GM21737 (cell line): ENCODE results near the gene PAGE5.

ENCODE experiments used
- ATAC-seq: cut with Tn5 transposase; IDR thresholded peaks from one replicate; pipeline ENCODE4 v1.9.1; 2021; ENCODE audit warnings: mild to moderate bottlenecking, moderate library complexity; ENCODE audit not compliant: unreplicated experiment

Gene PAGE5, protein sequence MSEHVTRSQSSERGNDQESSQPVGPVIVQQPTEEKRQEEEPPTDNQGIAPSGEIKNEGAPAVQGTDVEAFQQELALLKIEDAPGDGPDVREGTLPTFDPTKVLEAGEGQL

DNA sequence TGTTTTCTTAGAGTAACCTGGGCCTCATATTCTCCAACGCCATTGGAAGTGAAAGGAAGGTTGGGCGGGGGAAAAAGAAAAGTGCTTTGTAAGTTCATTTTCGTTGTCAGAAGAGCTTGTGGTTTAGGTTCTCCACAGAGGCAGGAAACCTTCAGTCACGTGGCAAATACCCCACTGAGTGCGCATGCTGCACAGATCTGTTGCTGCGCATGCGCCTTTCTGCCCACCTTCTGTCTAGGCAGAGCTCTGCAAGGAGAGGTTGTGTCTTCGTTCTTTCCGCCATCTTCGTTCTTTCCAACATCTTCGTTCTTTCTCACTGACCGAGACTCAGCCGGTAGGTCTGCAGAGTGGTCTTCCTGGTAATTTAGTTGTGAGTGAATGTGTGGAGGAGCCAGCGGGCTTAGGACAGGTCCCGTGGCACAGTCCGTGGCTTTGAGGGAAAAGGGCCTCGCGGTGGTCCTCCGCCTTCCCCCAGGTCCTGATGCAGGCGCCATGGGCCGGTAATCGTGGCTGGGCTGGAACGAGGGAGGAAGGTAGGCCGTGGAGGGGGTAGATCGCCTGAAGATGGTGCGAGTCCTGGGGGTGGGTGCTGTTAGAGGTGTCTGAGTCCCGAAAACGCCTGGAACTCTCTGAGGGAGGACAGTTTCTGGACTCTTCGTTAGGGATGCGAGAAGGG, at the start of gene PAGE5:
TSS of gene PAGE5 (plus strand) at position 228 of the 676 bp plus-strand sequence. CDS start 1,037 bp downstream, outside the sequence.
- no peak for ATAC-seq

DNA sequence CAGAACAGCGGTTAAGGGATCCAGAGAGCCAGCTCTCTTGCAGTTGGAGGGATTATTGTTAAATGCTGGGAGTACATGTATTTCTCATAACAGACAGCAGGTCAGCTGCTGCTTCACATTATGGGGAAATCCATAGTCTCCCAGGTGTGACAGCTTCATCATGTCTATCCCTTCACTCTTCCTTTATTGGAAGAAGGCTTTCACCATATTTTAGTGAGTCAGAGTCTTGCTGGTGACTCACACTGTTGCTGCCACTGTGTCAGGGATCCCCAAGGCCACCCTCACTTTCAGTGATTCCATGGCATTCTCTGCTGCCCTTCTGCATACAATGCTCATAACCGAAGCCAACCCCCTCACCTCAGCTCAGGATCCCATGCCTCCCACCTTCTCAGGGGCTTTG, 32.9 kb upstream of the PAGE5 start:
- no peak for ATAC-seq

GRCh38 chrX:55196688-55197087, 23.5 kb upstream of the PAGE5 start:
- no peak for ATAC-seq

DNA sequence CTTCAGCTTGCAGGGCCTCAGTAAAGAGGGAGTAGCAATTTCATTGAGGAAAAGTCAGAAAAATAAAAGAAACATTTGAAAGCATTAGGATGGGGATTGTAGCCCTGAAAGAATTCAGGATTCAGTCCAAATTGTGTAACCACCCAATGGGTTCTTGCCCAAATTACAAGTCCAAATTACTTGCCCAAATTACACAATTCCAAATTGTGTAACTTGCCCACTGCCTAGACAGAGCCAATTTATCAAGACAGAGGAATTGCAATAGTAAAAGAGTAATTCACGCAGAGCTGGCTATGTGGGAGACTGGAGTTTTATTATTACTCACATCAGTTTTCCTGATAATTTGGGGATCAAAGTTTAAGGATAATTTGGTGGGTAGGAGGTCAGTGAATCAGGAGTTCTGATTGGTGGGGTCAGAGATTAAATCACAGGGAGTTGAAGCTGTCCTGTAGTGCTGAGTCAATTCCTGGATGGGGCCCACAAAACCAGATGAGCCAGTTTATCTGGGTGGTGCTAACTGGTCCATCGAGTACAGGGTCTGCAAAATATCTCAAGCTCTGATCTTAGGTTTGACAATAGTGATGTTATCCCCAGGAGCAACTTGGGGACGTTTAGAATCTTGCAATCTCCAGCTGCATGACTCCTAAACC, 18.1 kb upstream of the PAGE5 start:
- no peak for ATAC-seq

- ATAC-seq: no peak
Observed at GRCh38 chrX:55206162-55206941, 13.8 kb upstream of the PAGE5 start.

GRCh38 chrX:55210931-55211677, 9.0 kb upstream of the PAGE5 start:
- ATAC-seq: no peak

DNA sequence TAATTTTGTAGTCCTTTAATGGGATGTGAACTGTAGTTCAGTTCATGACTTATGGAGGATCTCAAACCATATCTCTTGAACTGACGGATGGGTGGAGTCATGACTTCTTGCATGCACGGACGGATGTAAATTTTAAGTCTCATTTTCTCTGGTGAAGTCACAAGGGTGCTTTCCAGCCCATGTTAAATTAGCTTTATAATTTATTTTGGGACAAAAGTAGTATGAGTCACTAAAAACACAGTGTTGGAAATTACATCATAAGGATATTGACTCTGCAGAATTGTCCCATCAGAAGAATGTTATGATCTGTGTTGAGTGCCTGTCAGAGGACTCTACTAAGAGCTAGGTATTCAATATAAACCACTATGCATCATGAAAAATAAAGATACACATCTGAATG, 6.8 kb upstream of the PAGE5 start:
- no peak for ATAC-seq

DNA sequence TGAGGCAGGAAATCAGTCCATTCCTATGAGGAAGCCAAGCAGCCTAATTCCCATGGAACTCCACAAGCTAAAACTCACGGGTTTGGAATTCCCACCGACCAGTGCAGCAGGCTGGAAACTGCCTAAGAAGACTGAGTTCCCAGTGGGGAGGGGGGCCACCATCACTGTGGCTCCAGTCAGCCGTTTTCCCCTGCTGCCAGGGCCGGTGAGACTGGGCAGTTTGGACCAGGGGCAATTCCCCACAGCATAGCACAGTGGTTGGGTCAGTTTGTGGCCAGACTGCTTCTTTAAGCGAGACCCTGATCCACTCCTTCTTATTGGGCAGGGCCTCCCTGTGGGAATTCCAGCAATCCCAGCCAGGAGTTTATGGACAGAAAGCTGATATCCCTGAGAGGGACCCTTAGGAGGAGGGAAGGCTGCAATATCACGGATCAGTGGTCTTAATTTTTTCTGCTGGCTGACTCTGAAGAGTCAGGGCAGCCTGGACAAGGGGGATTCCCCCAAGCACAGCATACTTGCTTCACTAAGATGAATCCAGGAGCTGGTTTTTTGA, 20.7 kb downstream of the PAGE5 start:
- ATAC-seq: no peak

GRCh38 chrX:55253528-55253927, 33.4 kb downstream of the PAGE5 start:
- no peak for ATAC-seq

GRCh38 chrX:55260806-55261205, 40.7 kb downstream of the PAGE5 start:
- ATAC-seq: no peak

GRCh38 chrX:55264816-55265215, 44.7 kb downstream of the PAGE5 start, which contains the start of gene PAGE3:
Gene PAGE3 (minus strand): TSS chrX:55264916. CDS start chrX:55263903, 1,013 bp downstream.
- ATAC-seq: no peak
